Activated CD4-positive, alpha-beta T cell treated with anti-CD3 and anti-CD28 coated beads, Interleukin-2, amount 50 U/mL, for 48 hours (primary cell): ENCODE measurements around the gene RNF144B.
"Not testable (repeated sequence)": the region's sequence is repeated elsewhere in the genome, so short reads cannot be mapped to it uniquely, and the experiment has no call there.

ENCODE experiments used
- DNase-seq, 2 experiments: peaks; one replicate each; pipeline ENCODE4 v3.0.0-alpha.2; 2020

Gene RNF144B

GRCh38 chr6:18387061-18387721 lies at the start of gene RNF144B:
RNF144B (plus strand) TSS chr6:18387350; CDS start chr6:18399535, 12,185 bp downstream.
- DNase-seq, result peak; percentile 64 to 74

GRCh38 chr6:18339599-18339998 lies 47.6 kb upstream of the RNF144B start:
- DNase-seq, result no peak

DNA sequence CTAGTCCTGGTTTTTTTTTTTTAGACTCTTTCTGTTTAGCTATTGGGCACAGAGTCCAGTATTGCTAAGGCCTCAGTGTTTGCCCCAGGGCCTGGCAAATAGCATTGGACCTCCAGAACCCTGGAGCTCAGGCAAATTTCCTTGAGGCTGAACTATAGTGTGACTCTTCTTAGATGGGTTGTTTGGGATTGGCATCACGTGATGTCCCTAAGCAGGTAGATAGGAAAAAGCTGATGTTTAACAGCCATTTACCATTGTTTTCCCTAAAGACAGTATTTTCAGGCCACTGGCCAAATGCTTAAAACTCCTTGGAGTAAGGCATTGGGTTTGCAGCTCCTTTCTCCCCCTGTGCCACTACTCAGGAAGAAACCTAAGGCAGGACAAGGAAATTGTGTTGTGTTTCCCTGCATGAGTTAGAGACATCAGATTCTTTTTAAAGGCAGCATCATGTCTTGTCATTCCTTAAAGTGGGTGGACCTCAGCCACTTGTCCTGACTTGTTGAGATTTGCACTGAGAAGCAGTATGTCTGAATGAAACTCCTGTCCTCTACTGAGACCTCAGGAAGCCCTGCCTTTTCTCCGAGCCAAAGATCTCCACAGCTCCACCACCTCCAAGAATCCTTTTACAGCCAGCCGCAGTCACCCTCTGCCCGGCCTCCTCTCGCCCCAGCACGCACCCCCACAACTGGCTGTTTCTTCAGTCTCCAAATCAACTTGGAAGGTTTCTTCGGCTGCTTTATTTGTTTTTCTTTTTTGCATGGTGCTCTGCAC lies 46.2 kb upstream of the RNF144B start:
- DNase-seq, result no peak

GRCh38 chr6:18342223-18342622 lies 44.9 kb upstream of the RNF144B start:
- no peak for DNase-seq

- DNase-seq, result peak; percentile 6 to 32
Measured at GRCh38 chr6:18343741-18344140, 43.4 kb upstream of the RNF144B start.

GRCh38 chr6:18347021-18347577 lies 40.1 kb upstream of the RNF144B start:
- no peak for DNase-seq

DNA sequence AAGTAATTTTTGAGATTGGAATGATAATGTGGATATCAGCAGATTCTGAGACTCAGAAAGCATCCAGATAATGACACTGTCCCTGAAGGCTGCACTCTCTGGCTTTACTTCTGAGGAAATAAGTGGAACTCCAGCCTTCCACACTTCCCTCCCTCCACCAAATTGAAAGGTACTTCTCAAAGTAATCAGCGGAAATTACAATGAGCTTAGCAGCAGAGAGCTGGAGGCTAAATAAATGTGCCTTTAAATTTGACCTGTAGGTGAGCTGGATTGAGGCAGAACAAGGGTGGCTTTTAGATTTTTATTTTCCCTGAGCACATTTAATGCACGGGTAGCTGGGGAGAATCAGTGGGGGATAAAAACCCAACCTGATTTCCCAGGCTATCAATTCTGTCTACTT lies 39.3 kb upstream of the RNF144B start:
- DNase-seq, result no peak

DNA sequence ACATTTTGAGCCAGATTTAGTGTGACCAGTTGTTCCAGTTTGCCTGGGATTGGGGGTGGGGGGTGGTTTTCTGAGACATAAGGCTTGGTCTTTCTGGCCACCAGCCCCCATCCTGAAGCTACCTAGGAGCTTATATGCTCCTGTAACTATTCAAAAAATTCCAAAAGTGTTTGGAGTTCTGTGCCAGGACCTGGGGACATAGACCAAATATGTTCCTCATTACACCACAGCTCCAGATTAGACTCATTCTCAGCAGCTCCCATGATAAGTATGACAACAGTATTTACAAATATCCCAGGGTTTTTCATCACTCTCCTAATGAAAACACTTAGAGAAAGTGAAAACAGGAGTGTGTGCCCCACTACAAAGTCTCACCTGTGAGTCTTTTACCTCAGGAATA lies 37.8 kb upstream of the RNF144B start:
- no peak for DNase-seq

GRCh38 chr6:18350271-18350670 lies 36.9 kb upstream of the RNF144B start:
- DNase-seq, result no peak

DNA sequence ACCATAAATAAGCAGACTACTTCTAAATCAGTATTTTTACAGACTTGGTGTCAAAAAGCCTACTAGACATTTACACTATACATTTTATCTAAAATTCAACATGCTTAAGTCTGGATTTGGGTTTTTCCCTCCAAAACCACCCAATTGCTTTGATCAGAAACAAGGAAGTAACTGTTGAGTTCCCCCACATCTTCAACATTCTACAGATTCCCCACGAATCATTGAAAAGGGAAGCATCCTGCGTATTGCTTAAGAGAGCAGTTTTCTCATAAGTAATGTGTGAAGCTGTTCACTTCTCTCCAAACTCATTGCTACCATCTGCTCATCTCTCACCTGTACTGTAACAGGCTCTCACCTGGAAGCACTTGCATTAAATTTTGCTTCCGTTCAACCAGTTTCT lies 36.4 kb upstream of the RNF144B start:
- DNase-seq, result no peak

GRCh38 chr6:18352001-18352400 lies 35.1 kb upstream of the RNF144B start:
- DNase-seq, result no peak

GRCh38 chr6:18352842-18353241 lies 34.3 kb upstream of the RNF144B start:
- DNase-seq, result no peak

DNA sequence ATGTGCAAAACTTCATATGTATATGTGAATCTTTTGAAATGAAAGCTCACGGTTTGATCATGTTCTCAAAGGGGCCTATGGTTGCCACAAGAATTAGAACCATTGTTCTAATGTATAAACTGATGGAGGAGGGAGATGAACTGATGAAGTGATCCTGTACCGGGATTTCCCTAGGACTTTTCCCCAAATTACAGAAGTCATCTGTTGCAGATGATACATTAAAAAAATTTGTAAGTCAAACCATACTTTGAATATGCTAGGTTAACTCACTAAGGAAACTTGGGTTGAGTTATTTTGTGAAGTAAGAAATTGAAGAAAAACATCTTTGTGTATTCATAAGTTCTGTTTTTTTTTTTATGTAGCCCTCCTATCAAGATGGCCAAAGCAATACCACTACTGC lies 33.9 kb upstream of the RNF144B start:
- DNase-seq, result no peak

- DNase-seq, result not testable (repeated sequence)
Measured at GRCh38 chr6:18357546-18357945, 29.6 kb upstream of the RNF144B start.

DNA sequence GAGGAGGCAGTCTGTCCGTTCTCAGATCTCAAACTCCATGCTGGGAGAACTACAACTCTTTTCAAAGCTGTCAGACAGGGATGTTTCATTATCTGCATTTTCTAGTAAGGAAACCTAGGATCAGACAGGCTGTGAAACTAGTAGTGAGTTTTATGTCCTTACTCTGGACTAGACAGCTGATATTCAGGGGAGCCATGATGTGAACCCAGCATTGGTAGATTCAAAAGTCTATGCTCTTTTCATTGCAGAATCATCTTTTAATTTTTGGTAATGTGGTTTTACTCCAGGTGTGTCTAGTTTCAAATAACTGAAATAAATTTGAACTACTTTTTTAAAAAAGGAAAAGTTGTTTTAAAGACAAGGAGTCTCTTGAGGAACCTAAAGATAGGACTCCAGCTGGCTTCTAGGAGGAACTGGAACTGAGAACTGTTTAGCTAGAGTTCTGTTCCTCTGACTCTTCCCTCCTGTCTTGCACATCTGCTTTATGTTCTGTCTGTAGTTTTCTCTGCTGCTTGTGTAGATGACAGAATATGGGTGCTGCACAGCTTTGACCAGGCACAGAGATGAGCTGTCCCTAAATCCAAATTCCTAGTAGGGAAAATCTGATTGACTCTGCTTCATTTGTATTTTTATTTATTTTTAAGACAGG lies 27.8 kb upstream of the RNF144B start:
- DNase-seq, result no peak

- no peak for DNase-seq
Measured at GRCh38 chr6:18360188-18360587, 27.0 kb upstream of the RNF144B start.

DNA sequence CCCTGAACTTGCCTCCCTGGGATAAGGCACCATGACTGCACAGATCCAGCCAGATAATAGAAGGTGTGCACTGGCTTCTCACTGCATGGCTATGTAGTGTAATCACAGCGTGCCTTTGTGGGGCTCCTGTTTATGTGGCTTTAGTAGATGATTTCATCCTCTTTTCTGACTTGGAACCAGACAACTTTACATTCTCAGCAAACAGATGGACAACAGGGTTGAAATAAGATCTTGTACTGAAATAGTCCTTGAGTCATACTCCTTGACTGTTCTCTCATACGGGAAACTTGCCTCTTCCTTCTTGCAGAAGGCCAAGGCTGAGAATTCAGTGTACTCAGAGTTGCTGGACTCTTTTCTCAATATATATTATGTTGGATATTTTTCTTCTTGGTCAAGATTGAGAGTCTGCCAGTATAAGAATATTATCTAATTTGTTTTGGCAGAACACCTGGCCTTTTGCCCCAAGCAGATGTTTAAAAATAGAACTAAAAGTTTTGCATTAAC lies 25.0 kb upstream of the RNF144B start:
- DNase-seq, result no peak

GRCh38 chr6:18363746-18364145 lies 23.4 kb upstream of the RNF144B start:
- DNase-seq, result no peak

DNA sequence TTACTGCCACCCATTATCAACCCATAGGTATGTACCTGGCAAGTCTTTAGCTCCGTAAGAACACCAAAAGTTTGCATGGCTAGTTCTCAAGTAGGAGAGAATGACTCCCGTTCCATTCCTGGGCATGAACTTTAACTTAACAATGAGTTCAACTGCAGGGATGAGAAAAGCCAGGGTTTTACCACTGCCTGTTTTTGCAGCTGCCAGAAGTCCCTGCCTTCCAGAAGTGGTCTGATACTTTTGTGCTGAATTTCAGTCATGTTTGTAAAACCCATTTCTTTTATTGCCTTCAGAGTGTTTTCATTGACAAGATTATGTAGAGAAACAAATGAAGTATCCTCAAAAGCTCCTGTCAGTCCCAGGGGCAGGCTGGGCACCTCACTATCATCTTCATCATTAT lies 22.6 kb upstream of the RNF144B start:
- not testable (repeated sequence) for DNase-seq

DNA sequence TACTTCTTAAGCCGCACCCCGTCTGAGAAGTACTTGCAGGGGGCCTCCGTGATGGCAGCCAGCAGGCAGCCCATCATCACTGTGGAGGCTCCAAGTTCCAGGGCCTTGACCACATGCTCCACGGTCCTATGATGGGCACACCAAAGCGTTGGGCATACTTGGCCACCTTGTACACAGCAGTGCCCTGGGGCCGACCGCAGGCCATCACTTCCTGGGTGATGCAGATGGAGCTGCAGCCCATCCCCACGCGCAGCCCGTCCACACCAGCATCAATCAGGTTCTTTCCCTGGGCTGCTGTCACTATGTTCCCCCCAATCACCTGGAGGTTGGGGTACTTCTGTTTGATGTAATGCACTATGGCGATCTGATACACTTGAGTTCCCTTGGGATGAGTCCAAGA lies 19.8 kb upstream of the RNF144B start:
- no peak for DNase-seq

GRCh38 chr6:18368277-18369105 lies 18.7 kb upstream of the RNF144B start:
- no peak for DNase-seq

- no peak for DNase-seq
Measured at GRCh38 chr6:18371010-18371409, 16.1 kb upstream of the RNF144B start.

- DNase-seq, result no peak
Measured at GRCh38 chr6:18371656-18372055, 15.5 kb upstream of the RNF144B start.
